ENCODE data around the gene FEM1B. TPM values are rescaled to one million over a fixed set of nuclear protein-coding genes. Genes with fewer than 3 reads are reported as not detected.

The FEM1B gene
- total RNA-seq, 2 experiments from 2014 or later = 35.5 to 37.3 TPM

DNA sequence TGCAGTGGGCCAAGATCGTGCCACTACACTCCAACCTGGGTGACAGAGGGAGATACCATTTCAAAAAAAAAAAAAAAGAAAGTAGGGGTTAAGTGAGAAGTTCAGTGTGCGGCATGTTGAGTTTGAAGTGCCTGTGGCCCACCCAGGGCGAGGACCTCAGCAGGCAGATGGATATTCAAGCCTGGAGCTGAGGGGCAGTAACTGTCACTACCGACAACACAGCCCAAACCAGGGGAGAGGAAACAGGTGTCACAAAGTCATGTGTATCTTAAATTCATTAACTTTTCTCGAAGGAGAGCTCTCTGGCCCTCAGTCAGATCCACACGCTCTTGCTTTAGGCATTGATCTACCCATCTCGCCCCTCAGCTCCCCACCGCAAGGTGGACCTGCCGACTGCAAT lies 45.3 kb downstream of the FEM1B start:
- DNase-seq (ENCODE audit: low spot score) = no peak
- BruUV-seq (replicated peaks) = no TSS peak
- H3K4me3 ChIP-seq (ENCODE audit: low read depth, low read length, poor library complexity, severe bottlenecking) = no peak overlapping the region
- H2AFZ ChIP-seq (ENCODE audit: low read length) = no peak overlapping the region
- no peak overlapping the region for H3K4me2 ChIP-seq (ENCODE audit: low read length)
- no peaks in the 10 kb centered on the region for H3K4me1 ChIP-seq (ENCODE audit: insufficient read depth, low read length, poor library complexity, severe bottlenecking)
- H3K27ac ChIP-seq (ENCODE audit: low read depth, low read length, poor library complexity, severe bottlenecking) = no peak overlapping the region
- H4K20me1 ChIP-seq (ENCODE audit: insufficient read depth, low read length) = no peaks in the 10 kb centered on the region
- H3K9me3 ChIP-seq (ENCODE audit: low read length) = no peaks in the 10 kb centered on the region
- ChIA-PET CTCF (ENCODE audit: unreplicated experiment) (no interaction called here), POLR2A (no interaction called here)
- H3K36me3 ChIP-seq (ENCODE audit: insufficient read depth, low read length) = no peaks in the 10 kb centered on the region
- H3K9me2 ChIP-seq (ENCODE audit: insufficient read depth, low read length) = no peaks in the 10 kb centered on the region
- H3K79me2 ChIP-seq (ENCODE audit: insufficient read depth, low read depth, low read length) = no peaks in the 10 kb centered on the region
- intact Hi-C loops (cut with micrococcal nuclease; ENCODE audit: unreplicated experiment) = no loop called here
- TF ChIP-seq, protein P1, sequence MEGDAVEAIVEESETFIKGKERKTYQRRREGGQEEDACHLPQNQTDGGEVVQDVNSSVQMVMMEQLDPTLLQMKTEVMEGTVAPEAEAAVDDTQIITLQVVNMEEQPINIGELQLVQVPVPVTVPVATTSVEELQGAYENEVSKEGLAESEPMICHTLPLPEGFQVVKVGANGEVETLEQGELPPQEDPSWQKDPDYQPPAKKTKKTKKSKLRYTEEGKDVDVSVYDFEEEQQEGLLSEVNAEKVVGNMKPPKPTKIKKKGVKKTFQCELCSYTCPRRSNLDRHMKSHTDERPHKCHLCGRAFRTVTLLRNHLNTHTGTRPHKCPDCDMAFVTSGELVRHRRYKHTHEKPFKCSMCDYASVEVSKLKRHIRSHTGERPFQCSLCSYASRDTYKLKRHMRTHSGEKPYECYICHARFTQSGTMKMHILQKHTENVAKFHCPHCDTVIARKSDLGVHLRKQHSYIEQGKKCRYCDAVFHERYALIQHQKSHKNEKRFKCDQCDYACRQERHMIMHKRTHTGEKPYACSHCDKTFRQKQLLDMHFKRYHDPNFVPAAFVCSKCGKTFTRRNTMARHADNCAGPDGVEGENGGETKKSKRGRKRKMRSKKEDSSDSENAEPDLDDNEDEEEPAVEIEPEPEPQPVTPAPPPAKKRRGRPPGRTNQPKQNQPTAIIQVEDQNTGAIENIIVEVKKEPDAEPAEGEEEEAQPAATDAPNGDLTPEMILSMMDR (conservative IDR thresholded peaks at IDR 0.05; ENCODE audit: low read length) = no peak
- no peak for TF ChIP-seq EZH2phosphoT487 (IDR thresholded peaks at IDR 0.05; ENCODE audit: borderline replicate concordance, low read depth, low read length)

DNA sequence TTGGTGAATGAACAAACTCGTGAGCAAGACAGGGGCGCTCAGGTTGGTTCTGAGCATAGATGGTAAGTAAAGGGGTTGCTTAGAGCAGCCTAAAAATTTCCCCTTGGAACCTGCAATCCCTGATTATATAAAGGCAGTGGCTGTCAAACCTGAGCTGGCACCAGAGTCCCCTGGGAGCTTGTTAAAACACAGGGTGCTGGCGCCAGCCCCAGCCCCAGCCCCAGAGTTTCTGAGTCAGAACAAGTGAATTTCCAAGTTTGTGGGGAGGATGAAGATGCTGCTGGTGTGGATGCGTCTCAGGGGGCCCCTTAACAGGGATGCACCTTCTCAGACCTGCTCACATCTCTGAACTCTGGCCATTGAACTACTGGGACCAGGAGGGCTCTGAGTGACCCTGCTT lies 48.2 kb downstream of the FEM1B start:
- no peak for TF ChIP-seq EZH2phosphoT487 (IDR thresholded peaks at IDR 0.05; ENCODE audit: borderline replicate concordance, low read depth, low read length)
- TF ChIP-seq, protein P1 (conservative IDR thresholded peaks at IDR 0.05; ENCODE audit: low read length) = no peak
- CTCF ChIA-PET (ENCODE audit: unreplicated experiment) = no interaction called here
- no peaks in the 10 kb centered on the region for H4K20me1 ChIP-seq (ENCODE audit: insufficient read depth, low read length)

DNA sequence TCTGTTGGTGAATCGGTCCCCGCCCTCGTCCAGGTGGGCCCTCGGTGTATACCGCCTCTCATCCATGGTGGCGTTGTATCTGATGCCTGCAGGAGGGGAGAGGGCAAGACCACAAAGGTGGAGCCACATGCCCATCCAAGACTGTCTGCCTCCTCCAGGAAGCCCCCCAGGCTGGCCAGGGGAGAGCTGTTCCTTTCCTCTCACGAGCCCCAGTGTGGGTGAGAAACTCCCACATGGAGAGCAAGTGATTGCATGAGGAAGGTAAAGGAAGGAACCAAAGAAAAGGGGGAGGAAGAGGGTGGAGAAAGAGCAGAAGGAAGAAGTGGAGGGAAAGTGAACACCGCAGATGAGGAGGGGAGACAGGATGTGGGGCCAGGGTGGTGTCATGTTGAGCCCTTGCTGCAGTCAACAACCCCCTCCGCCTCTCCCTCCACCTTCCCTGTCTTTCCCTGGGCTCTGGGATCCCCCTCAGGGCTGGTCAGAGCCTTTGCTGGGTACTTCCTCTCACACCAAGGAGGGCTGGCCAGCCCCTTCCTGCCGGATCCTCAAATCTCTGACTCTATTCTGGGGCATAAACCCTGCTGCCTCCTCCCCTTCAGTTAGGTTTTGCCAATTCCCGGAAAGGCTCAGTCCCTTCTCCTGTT lies 49.3 kb downstream of the FEM1B start:
- CTCF ChIA-PET (ENCODE audit: unreplicated experiment) = no interaction called here
- no peak for TF ChIP-seq EZH2phosphoT487 (IDR thresholded peaks at IDR 0.05; ENCODE audit: borderline replicate concordance, low read depth, low read length)
- TF ChIP-seq, protein P1 (conservative IDR thresholded peaks at IDR 0.05; ENCODE audit: low read length) = no peak
- no peak overlapping the region for H2AFZ ChIP-seq (ENCODE audit: low read length)

More for the DNA sequence above, 48.2 kb downstream of the FEM1B start:
- no peak overlapping the region for H3K4me3 ChIP-seq (ENCODE audit: low read depth, low read length, poor library complexity, severe bottlenecking)
- H3K36me3 ChIP-seq (ENCODE audit: insufficient read depth, low read length) = no peaks in the 10 kb centered on the region
- DNase-seq (ENCODE audit: low spot score) = no peak
- H2AFZ ChIP-seq (ENCODE audit: low read length) = no peak overlapping the region
- no peak overlapping the region for H3K27ac ChIP-seq (ENCODE audit: low read depth, low read length, poor library complexity, severe bottlenecking)
- no peaks in the 10 kb centered on the region for H3K9me2 ChIP-seq (ENCODE audit: insufficient read depth, low read length)
- no peaks in the 10 kb centered on the region for H3K4me1 ChIP-seq (ENCODE audit: insufficient read depth, low read length, poor library complexity, severe bottlenecking)
- no peaks in the 10 kb centered on the region for H3K79me2 ChIP-seq (ENCODE audit: insufficient read depth, low read depth, low read length)
- intact Hi-C loops (cut with micrococcal nuclease; ENCODE audit: unreplicated experiment) = no loop called here
- no peak overlapping the region for H3K4me2 ChIP-seq (ENCODE audit: low read length)
- H3K9me3 ChIP-seq (ENCODE audit: low read length) = no peaks in the 10 kb centered on the region
- BruUV-seq (replicated peaks) = no TSS peak
- POLR2A ChIA-PET = interaction anchor here (1.0 kb wide), 1 partner anchor 9 kb away, joined by 3 read pairs; no protein-coding TSS in a partner anchor

More for the DNA sequence above, 49.3 kb downstream of the FEM1B start:
- Histone ChIP-seq H3K36me3 (ENCODE audit: insufficient read depth, low read length) (no peaks in the 10 kb centered on the region), H4K20me1 (ENCODE audit: insufficient read depth, low read length) (no peaks in the 10 kb centered on the region), H3K79me2 (ENCODE audit: insufficient read depth, low read depth, low read length) (no peaks in the 10 kb centered on the region), H3K9me3 (ENCODE audit: low read length) (no peaks in the 10 kb centered on the region), H3K4me3 (ENCODE audit: low read depth, low read length, poor library complexity, severe bottlenecking) (no peak overlapping the region), H3K4me2 (ENCODE audit: low read length) (no peak overlapping the region), H3K9me2 (ENCODE audit: insufficient read depth, low read length) (no peaks in the 10 kb centered on the region), H3K27ac (ENCODE audit: low read depth, low read length, poor library complexity, severe bottlenecking) (no peak overlapping the region), H3K4me1 (ENCODE audit: insufficient read depth, low read length, poor library complexity, severe bottlenecking) (no peaks in the 10 kb centered on the region)
- BruUV-seq (replicated peaks) = no TSS peak
- DNase-seq (ENCODE audit: low spot score) = no peak
- intact Hi-C loops (cut with micrococcal nuclease; ENCODE audit: unreplicated experiment) = no loop called here
- POLR2A ChIA-PET = no interaction called here

All from OCI-LY7 (cell line).